ENCODE data around the gene MTRFR.

MTRFR gene

GRCh38 chr12:123267335-123267920 is 34.2 kb downstream of the MTRFR start:
- DNase-seq (ENCODE audit: low read depth) = no peak
- TF ChIP-seq CTCF (IDR thresholded peaks at IDR 0.05; ENCODE audit: insufficient read depth, low read depth, low read length, missing control alignments) = no peak
- no peak overlapping the region for H3K4me3 ChIP-seq (ENCODE audit: low read depth, low read length)

GRCh38 chr12:123267991-123268843 is 35.0 kb downstream of the MTRFR start:
- no peak for TF ChIP-seq CTCF (IDR thresholded peaks at IDR 0.05; ENCODE audit: insufficient read depth, low read depth, low read length, missing control alignments)
- DNase-seq (ENCODE audit: low read depth) = no peak
- no peak overlapping the region for H3K4me3 ChIP-seq (ENCODE audit: low read depth, low read length)

GRCh38 chr12:123268850-123269249 is 35.6 kb downstream of the MTRFR start:
- no peak for DNase-seq (ENCODE audit: low read depth)
- no peak for TF ChIP-seq CTCF (IDR thresholded peaks at IDR 0.05; ENCODE audit: insufficient read depth, low read depth, low read length, missing control alignments)
- no peak overlapping the region for H3K4me3 ChIP-seq (ENCODE audit: low read depth, low read length)

- DNase-seq (ENCODE audit: low read depth) = peak; percentile 58
- H3K4me3 ChIP-seq (ENCODE audit: low read depth, low read length) = peak overlapping the region; percentile 61
- TF ChIP-seq CTCF (IDR thresholded peaks at IDR 0.05; ENCODE audit: insufficient read depth, low read depth, low read length, missing control alignments) = no peak
These were observed 36.2 kb downstream of the MTRFR start for GRCh38 chr12:123269395-123269892.

GRCh38 chr12:123269896-123270213 is 36.6 kb downstream of the MTRFR start:
- no peak for DNase-seq (ENCODE audit: low read depth)
- no peak for TF ChIP-seq CTCF (IDR thresholded peaks at IDR 0.05; ENCODE audit: insufficient read depth, low read depth, low read length, missing control alignments)
- peak overlapping the region; percentile 61 for H3K4me3 ChIP-seq (ENCODE audit: low read depth, low read length)

- DNase-seq (ENCODE audit: low read depth) = peak; percentile 30
- peak overlapping the region; percentile 61 for H3K4me3 ChIP-seq (ENCODE audit: low read depth, low read length)
- no peak for TF ChIP-seq CTCF (IDR thresholded peaks at IDR 0.05; ENCODE audit: insufficient read depth, low read depth, low read length, missing control alignments)
These were observed 37.2 kb downstream of the MTRFR start for GRCh38 chr12:123270214-123271000.

All from GM12865 (cell line).